Measurements from ENCODE around the gene ARHGEF3.

The ARHGEF3 gene

GRCh38 chr3:56815589-56815988, 13.8 kb upstream of the ARHGEF3 start:
- Histone ChIP-seq H3K4me3 (ENCODE audit: low read length) (no peak overlapping the region), H3K27me3 (ENCODE audit: low read depth, low read length) (0 out of 2 replicates have a peak, but pooled peaks cover 10% of the 10 kb centered on the region), H3K4me1 (ENCODE audit: low read length) (peaks cover 16% of the 10 kb centered on the region), H2AFZ (ENCODE audit: low read depth, low read length) (no peak overlapping the region), H3K36me3 (replicated peaks; ENCODE audit: low read depth, low read length) (no peaks in the 10 kb centered on the region), H3K9ac (ENCODE audit: low read length) (no peak overlapping the region), H3K79me2 (ENCODE audit: low read length) (no peaks in the 10 kb centered on the region), H3K9me3 (ENCODE audit: insufficient read depth, low read length) (no peaks in the 10 kb centered on the region), H3K4me2 (ENCODE audit: low read length) (no peak overlapping the region), H3K27ac (ENCODE audit: low read length) (no peak overlapping the region), H4K20me1 (ENCODE audit: insufficient read depth, low read length) (no peaks in the 10 kb centered on the region)
- TF ChIP-seq EZH2phosphoT487 (IDR thresholded peaks at IDR 0.05; ENCODE audit: low read depth) = no peak
- TF ChIP-seq, protein P1, sequence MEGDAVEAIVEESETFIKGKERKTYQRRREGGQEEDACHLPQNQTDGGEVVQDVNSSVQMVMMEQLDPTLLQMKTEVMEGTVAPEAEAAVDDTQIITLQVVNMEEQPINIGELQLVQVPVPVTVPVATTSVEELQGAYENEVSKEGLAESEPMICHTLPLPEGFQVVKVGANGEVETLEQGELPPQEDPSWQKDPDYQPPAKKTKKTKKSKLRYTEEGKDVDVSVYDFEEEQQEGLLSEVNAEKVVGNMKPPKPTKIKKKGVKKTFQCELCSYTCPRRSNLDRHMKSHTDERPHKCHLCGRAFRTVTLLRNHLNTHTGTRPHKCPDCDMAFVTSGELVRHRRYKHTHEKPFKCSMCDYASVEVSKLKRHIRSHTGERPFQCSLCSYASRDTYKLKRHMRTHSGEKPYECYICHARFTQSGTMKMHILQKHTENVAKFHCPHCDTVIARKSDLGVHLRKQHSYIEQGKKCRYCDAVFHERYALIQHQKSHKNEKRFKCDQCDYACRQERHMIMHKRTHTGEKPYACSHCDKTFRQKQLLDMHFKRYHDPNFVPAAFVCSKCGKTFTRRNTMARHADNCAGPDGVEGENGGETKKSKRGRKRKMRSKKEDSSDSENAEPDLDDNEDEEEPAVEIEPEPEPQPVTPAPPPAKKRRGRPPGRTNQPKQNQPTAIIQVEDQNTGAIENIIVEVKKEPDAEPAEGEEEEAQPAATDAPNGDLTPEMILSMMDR (IDR thresholded peaks at IDR 0.05; ENCODE audit: low read depth, low read length) = no peak

- no peaks in the 10 kb centered on the region for H3K9me3 ChIP-seq (ENCODE audit: insufficient read depth, low read length)
- H3K36me3 ChIP-seq (replicated peaks; ENCODE audit: low read depth, low read length) = no peaks in the 10 kb centered on the region
- no peak overlapping the region for H3K9ac ChIP-seq (ENCODE audit: low read length)
- peaks cover 16% of the 10 kb centered on the region for H3K4me1 ChIP-seq (ENCODE audit: low read length)
- H2AFZ ChIP-seq (ENCODE audit: low read depth, low read length) = no peak overlapping the region
- no peaks in the 10 kb centered on the region for H4K20me1 ChIP-seq (ENCODE audit: insufficient read depth, low read length)
- TF ChIP-seq, protein P1 (IDR thresholded peaks at IDR 0.05; ENCODE audit: low read depth, low read length) = no peak
- TF ChIP-seq EZH2phosphoT487 (IDR thresholded peaks at IDR 0.05; ENCODE audit: low read depth) = no peak
- H3K27ac ChIP-seq (ENCODE audit: low read length) = no peak overlapping the region
- H3K79me2 ChIP-seq (ENCODE audit: low read length) = no peaks in the 10 kb centered on the region
- H3K27me3 ChIP-seq (ENCODE audit: low read depth, low read length) = 0 out of 2 replicates have a peak, but pooled peaks cover 8% of the 10 kb centered on the region
- no peak overlapping the region for H3K4me3 ChIP-seq (ENCODE audit: low read length)
- no peak overlapping the region for H3K4me2 ChIP-seq (ENCODE audit: low read length)
Measured at GRCh38 chr3:56813653-56813960, 11.9 kb upstream of the ARHGEF3 start.

DNA sequence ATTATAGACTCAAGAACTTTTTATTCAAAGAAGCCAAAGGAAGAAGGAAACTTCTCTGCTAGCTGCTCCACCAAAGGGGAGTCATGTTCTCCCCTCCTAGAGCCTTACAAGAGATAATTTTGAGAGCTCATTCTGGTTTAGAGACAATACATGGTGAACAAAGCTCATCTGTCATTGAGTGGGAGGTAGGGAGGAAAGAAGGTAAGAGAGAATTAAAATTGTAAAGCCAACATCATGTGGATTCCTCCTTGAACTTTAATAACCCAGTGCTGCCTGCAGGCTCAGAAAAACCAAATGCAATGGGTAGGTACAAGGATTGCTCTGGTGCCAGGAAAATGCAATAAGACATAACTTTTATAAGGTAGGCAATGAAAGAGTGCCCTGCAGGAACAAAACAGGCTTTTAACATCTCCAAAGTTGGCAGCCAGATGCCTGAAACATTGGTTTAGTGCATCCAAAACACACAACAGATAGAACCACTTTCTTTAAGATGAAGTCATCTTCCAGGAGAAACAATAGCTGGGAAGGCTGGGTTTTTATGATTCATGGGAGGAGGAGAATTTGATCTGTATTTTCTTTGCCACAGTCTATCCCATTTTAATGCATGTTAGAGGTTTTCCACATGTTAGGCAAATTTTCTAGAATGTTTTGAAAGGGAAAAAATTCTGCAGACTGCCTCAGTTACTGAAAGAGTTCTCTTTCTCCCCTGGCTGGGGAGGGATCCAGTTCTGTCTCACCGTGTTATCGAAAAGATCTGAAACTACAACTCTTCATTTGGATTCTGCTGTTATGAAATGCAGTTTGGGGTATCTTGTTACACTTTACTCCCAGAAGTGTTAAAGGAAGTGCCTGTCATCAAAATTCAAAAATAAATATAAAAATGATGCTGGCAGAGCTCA, 11.3 kb upstream of the ARHGEF3 start:
- H3K27me3 ChIP-seq (ENCODE audit: low read depth, low read length) = 0 out of 2 replicates have a peak, but pooled peaks cover 5% of the 10 kb centered on the region
- TF ChIP-seq, protein P1 (IDR thresholded peaks at IDR 0.05; ENCODE audit: low read depth, low read length) = no peak
- TF ChIP-seq EZH2phosphoT487 (IDR thresholded peaks at IDR 0.05; ENCODE audit: low read depth) = no peak
- peaks cover 16% of the 10 kb centered on the region for H3K4me1 ChIP-seq (ENCODE audit: low read length)
- no peak overlapping the region for H3K9ac ChIP-seq (ENCODE audit: low read length)
- no peak overlapping the region for H3K27ac ChIP-seq (ENCODE audit: low read length)
- no peaks in the 10 kb centered on the region for H3K79me2 ChIP-seq (ENCODE audit: low read length)
- no peak overlapping the region for H3K4me3 ChIP-seq (ENCODE audit: low read length)
- peak overlapping the region; percentile 41; the same call in 1 of the 2 replicates for H3K4me2 ChIP-seq (ENCODE audit: low read length)
- H3K9me3 ChIP-seq (ENCODE audit: insufficient read depth, low read length) = no peaks in the 10 kb centered on the region
- H3K36me3 ChIP-seq (replicated peaks; ENCODE audit: low read depth, low read length) = no peaks in the 10 kb centered on the region
- H2AFZ ChIP-seq (ENCODE audit: low read depth, low read length) = no peak overlapping the region
- no peaks in the 10 kb centered on the region for H4K20me1 ChIP-seq (ENCODE audit: insufficient read depth, low read length)

GRCh38 chr3:56811546-56812202, 9.9 kb upstream of the ARHGEF3 start:
- no peaks in the 10 kb centered on the region for H3K9me3 ChIP-seq (ENCODE audit: insufficient read depth, low read length)
- TF ChIP-seq, protein P1 (IDR thresholded peaks at IDR 0.05; ENCODE audit: low read depth, low read length) = no peak
- no peak for TF ChIP-seq EZH2phosphoT487 (IDR thresholded peaks at IDR 0.05; ENCODE audit: low read depth)
- H3K79me2 ChIP-seq (ENCODE audit: low read length) = no peaks in the 10 kb centered on the region
- H3K9ac ChIP-seq (ENCODE audit: low read length) = no peak overlapping the region
- no peak overlapping the region for H2AFZ ChIP-seq (ENCODE audit: low read depth, low read length)
- H3K4me1 ChIP-seq (ENCODE audit: low read length) = peaks cover 16% of the 10 kb centered on the region
- H3K27ac ChIP-seq (ENCODE audit: low read length) = no peak overlapping the region
- no peaks in the 10 kb centered on the region for H3K27me3 ChIP-seq (ENCODE audit: low read depth, low read length)
- peak overlapping the region; percentile 7; the same call in 1 of the 2 replicates for H3K4me3 ChIP-seq (ENCODE audit: low read length)
- H3K36me3 ChIP-seq (replicated peaks; ENCODE audit: low read depth, low read length) = no peaks in the 10 kb centered on the region
- H3K4me2 ChIP-seq (ENCODE audit: low read length) = peak overlapping the region; percentile 41
- no peaks in the 10 kb centered on the region for H4K20me1 ChIP-seq (ENCODE audit: insufficient read depth, low read length)

Data from OCI-LY3 (cell line).